SW480 (cell line): ENCODE measurements around the gene ZNF680.
"Not testable (repeated sequence)": the region's sequence is repeated elsewhere in the genome, so short reads cannot be mapped to it uniquely, and the experiment has no call there.

Experiments used
- DNase-seq: peaks from one replicate; pipeline ENCODE4 v3.0.0-alpha.2; 2016; ENCODE audit warnings: low spot score

Gene ZNF680

GRCh38 chr7:64562626-64563278 lies at the start of gene ZNF680:
ZNF680 (minus strand) TSS chr7:64563071; CDS start chr7:64562954, 117 bp downstream.
- DNase-seq: peak; percentile 98

DNA sequence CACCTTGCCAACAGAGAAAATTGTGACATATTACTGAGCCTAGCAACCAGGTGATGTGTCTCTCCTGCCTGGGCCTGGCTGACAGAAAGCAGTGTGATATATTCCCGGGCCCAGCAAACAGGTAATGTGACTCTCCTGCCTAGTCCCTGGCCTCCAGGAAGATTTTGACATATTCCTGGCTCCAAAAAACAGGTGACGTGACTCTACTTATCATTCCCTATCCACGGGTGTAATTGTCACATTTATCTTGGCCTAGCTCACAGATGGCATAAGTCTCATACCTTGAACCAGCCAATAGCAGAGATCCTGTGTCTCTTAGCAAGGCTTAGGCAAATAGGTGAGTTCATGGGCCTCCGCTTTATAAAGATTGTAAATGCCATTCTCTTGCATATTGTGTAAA lies 49.6 kb upstream of the ZNF680 start:
- no peak for DNase-seq

DNA sequence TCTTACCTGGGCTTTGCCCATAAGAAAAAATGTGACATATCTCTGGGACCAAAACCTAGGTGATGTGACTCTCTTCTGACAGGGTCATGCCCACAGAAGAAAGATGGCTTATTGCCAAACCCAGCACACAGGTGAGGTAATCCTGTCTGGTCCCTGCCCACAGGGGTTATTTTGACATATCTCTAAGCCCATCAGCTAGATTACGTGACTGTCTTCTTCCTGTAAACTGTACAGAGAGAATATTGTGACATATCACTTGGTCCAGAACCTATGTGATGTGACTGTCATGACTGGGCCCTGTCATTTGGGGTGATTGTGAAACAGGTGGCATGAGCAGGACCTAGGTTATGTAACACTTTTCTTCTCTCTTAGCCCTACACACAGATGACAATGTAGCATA lies 48.8 kb upstream of the ZNF680 start:
- DNase-seq: no peak

- DNase-seq: no peak
These were observed 48.1 kb upstream of the ZNF680 start for GRCh38 chr7:64610997-64611396.

DNA sequence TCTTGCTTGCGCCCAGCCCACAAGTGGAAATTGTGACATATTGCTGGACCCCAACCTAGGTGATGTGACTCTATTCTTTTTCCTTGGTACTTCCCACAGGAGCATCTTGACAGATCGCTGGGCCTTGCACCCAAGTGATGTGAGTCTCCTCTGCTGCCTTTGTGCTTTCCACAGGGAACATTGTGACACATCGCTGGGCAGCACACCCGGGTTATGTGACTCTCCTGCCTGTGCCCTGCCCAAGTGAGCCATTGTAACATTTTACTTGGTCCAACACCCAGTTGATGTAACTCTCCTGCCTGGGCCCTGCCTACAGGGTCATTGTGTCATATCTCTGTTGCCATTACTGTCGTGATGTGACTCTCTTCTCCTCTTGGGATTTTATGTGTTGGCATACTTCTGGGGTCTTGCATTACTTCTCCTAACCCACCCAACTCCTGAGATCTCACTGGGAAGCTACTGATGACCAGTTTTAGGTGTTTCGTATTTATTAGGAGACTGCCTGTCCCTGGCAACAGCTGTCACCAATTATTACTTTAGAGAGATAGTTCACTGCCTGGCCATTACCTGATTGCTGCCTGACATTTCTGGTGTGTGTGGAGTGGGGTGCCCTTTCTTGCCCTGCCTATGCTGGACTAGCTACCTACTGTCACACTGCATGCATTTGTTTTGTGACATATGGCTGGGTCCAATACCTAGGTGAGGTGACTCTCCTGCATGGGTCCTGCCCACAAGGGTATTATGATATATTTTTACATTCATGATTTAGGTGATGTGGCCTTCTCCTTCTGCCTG lies 45.4 kb upstream of the ZNF680 start:
- DNase-seq: no peak

- DNase-seq: no peak
These were observed 43.5 kb upstream of the ZNF680 start for GRCh38 chr7:64606385-64606784.

DNA sequence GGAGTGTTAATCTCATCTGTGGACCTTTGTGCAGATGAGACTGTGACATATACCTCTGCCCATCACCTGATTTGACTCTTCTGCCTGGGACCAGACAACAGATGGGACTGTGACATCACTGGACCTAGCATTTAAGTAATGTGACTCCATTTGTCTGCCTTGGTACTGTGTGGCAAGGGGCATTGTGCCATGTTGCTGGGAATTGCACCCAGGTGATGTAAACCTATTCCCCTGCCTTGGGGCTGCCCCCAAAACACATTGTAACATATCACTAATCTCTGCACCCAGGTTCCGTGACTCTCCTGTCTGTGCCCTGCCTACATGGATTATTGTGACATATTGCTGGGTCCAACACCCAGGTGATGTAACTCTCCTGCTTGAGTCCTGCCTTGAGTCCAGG lies 40.4 kb upstream of the ZNF680 start:
- DNase-seq: no peak

GRCh38 chr7:64602518-64602917 lies 39.6 kb upstream of the ZNF680 start:
- DNase-seq: no peak

- DNase-seq: no peak
These were observed 39.2 kb upstream of the ZNF680 start for GRCh38 chr7:64602086-64602485.

GRCh38 chr7:64599359-64599758 lies 36.5 kb upstream of the ZNF680 start:
- DNase-seq: no peak

GRCh38 chr7:64590971-64591370 lies 28.1 kb upstream of the ZNF680 start:
- no peak for DNase-seq

- DNase-seq: no peak
These were observed 19.3 kb upstream of the ZNF680 start for GRCh38 chr7:64581926-64582894.

GRCh38 chr7:64581391-64581790 lies 18.5 kb upstream of the ZNF680 start:
- no peak for DNase-seq

DNA sequence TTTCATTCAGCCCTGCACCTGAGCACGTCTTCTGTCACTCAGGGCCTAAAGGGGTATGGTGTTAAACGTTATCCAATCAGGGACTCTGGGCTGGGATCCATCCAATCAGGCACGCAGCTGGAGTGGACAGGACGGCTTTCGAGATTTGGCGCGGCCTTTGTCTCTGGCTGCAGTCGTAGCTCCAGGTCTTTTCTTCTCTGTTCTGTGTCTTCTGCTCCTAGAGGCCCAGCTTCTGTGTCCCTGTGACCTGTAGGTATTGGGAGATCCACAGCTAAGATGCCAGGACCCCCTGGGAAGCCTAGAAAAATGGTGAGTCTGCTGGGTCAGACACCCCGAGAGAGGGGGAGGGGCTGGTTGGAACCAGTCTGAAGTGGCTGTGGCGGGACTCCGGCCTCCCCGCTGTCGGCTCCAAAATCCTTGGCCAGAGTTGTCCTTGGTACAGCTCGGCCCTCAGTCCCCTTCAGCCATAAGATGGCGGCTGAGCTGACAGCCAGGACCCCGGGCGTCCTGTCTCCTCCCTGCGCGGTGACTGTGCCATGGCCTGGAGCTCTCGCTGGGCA lies 11.7 kb upstream of the ZNF680 start:
- no peak for DNase-seq

DNA sequence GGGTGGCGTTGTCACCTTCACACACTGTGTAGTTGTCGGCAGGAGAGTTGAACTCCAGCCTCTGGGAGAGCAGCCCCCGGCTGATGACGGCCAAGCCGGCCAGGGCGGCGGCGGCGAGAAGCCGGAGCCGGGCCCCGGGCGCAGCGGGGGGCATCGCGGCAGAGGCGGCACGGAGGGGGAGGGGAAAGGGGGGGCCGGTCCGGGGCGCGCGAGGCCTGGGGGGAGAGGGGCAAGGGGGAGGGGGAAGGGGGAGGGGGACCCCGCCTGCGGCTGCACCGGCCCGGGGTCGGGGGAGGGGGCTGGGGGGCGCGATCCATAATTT lies 7.4 kb upstream of the ZNF680 start:
- not testable (repeated sequence) for DNase-seq

GRCh38 chr7:64569372-64570283 lies 6.8 kb upstream of the ZNF680 start:
- not testable (repeated sequence) for DNase-seq

DNA sequence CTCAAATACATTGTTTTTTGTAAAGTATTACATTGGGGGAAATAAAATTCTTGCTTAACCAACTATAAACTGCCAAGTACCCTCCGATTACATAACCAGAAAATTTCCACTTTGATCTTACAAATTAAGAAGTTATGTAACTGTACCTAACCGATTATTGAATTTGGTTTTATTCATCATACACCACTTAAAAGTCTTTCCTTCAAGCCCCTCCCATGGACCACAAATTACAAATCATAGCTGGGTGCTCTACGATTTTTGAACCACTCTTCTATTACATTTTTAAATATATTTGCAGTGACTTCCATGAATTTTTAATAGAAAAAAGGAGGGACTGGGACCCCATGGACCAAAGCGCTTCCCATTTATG lies 630 bp downstream of the ZNF680 start:
- DNase-seq: no peak

GRCh38 chr7:64559206-64559605 lies 3.7 kb downstream of the ZNF680 start:
- no peak for DNase-seq

- no peak for DNase-seq
These were observed 4.1 kb downstream of the ZNF680 start for GRCh38 chr7:64558781-64559180.

GRCh38 chr7:64558323-64558705 lies 4.6 kb downstream of the ZNF680 start:
- DNase-seq: no peak

DNA sequence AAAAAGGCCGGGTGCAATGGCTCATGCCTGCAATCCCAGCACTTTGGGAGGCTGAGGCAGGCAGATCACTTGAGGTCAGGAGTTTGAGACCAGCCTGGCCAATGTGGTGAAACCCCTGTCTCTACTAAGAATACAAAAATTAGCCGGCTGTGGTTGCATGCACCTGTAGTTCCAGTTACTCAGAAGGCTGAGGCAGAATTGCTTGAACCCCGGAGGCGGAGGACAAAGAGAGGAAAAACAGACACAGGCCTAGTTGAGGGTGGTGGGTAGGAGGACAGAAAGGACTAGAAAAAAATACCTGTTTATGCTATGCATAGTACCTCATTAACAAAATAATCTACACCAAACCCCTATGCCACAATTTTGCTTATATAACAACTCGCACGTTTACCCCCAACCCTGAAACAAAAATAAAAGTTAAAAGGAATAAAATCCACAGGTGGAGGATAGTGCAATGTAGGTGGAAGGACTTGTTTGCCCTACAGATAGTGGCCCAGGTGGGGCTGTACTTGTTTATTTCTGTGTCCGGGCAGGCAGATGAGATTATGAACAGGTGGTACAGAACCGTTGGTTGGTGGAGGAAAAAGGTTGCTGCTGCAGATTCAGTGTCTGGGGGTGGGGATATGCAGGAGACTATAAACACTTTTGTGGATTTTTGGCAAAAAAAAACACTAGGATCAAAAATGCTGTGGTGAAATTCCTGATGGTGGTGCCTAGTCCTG lies 5.1 kb downstream of the ZNF680 start:
- DNase-seq: no peak
